GM19240 (cell line): Measurements from ENCODE around the gene UBE2O.
"Not testable (repeated sequence)": the region's sequence is repeated elsewhere in the genome, so short reads cannot be mapped to it uniquely, and the experiment has no call there.

ENCODE experiments used
- DNase-seq: peaks from one replicate; pipeline ENCODE4 v3.0.0; 2011; ENCODE audit warnings: low spot score; ENCODE audit not compliant: insufficient read length

UBE2O gene

GRCh38 chr17:76350463-76350862 lies 102.5 kb downstream of the UBE2O start:
- DNase-seq: no peak

GRCh38 chr17:76346936-76347335 lies 106.0 kb downstream of the UBE2O start:
- not testable (repeated sequence) for DNase-seq

- DNase-seq: no peak
These were observed 107.5 kb downstream of the UBE2O start for GRCh38 chr17:76345377-76345974.

GRCh38 chr17:76343106-76343505 lies 109.8 kb downstream of the UBE2O start:
- DNase-seq: no peak

- no peak for DNase-seq
These were observed 111.7 kb downstream of the UBE2O start for GRCh38 chr17:76341301-76341700.
